Measurements from ENCODE around the gene DDT.
A peak's percentile ranks its signal among the peaks of the same experiment; 100 is the strongest.
"Not testable (repeated sequence)": the region's sequence is repeated elsewhere in the genome, so short reads cannot be mapped to it uniquely, and the experiment has no call there.

DDT gene

GRCh38 chr22:24006207-24006913 lies 32.1 kb upstream of the DDT start:
- Mint-ChIP-seq H3K4me3 (no peak overlapping the region), H3K4me1 (no peaks in the 10 kb centered on the region), H3K27me3 (ENCODE audit: low read depth) (peaks cover 10% of the 10 kb centered on the region), H3K9me3 (no peaks in the 10 kb centered on the region), H3K36me3 (ENCODE audit: low read depth) (no peaks in the 10 kb centered on the region), H3K27ac (no peak overlapping the region)
- TF ChIP-seq CTCF (IDR thresholded peaks at IDR 0.05; ENCODE audit: unreplicated experiment in 3 of 3): no peak

- H3K4me3 Mint-ChIP-seq: peak within 1 kb of the TSS in 1 of 3 experiments; percentile 2
- H3K4me1 Mint-ChIP-seq: no peaks in the 10 kb centered on the region
- H3K36me3 Mint-ChIP-seq (ENCODE audit: low read depth): no peaks in the 10 kb centered on the region
- no peaks in the 10 kb centered on the region for H3K9me3 Mint-ChIP-seq
- H3K27me3 Mint-ChIP-seq (ENCODE audit: low read depth): peaks cover 10% of the 10 kb centered on the region
- H3K27ac Mint-ChIP-seq: no peak within 1 kb of the TSS
- TF ChIP-seq CTCF (IDR thresholded peaks at IDR 0.05; ENCODE audit: unreplicated experiment in 3 of 3): no peak
These were observed 31.0 kb upstream of the DDT start, which contains the start of gene GSTT4 for GRCh38 chr22:24005201-24005600. Gene GSTT4 (minus strand): TSS chr22:24005453. CDS start chr22:24005356, 97 bp downstream.

- no peak overlapping the region for H3K4me3 Mint-ChIP-seq
- H3K9me3 Mint-ChIP-seq: no peaks in the 10 kb centered on the region
- H3K4me1 Mint-ChIP-seq: no peaks in the 10 kb centered on the region
- no peak for TF ChIP-seq CTCF (IDR thresholded peaks at IDR 0.05; ENCODE audit: unreplicated experiment in 3 of 3)
- H3K36me3 Mint-ChIP-seq (ENCODE audit: low read depth): no peaks in the 10 kb centered on the region
- peaks cover 10% of the 10 kb centered on the region for H3K27me3 Mint-ChIP-seq (ENCODE audit: low read depth)
- no peak overlapping the region for H3K27ac Mint-ChIP-seq
These were observed 29.6 kb upstream of the DDT start for GRCh38 chr22:24003887-24004286.

- Mint-ChIP-seq H3K27ac (no peak overlapping the region), H3K9me3 (no peaks in the 10 kb centered on the region)
- TF ChIP-seq CTCF (IDR thresholded peaks at IDR 0.05; ENCODE audit: unreplicated experiment in 3 of 3): no peak
These were observed 28.6 kb upstream of the DDT start for GRCh38 chr22:24002851-24003250.

GRCh38 chr22:24002272-24002671 lies 28.0 kb upstream of the DDT start:
- H3K4me1 Mint-ChIP-seq: no peaks in the 10 kb centered on the region
- no peak for TF ChIP-seq CTCF (IDR thresholded peaks at IDR 0.05; ENCODE audit: unreplicated experiment in 3 of 3)
- H3K27me3 Mint-ChIP-seq (ENCODE audit: low read depth): peaks cover 10% of the 10 kb centered on the region
- no peak overlapping the region for H3K27ac Mint-ChIP-seq
- H3K36me3 Mint-ChIP-seq (ENCODE audit: low read depth): no peaks in the 10 kb centered on the region
- no peaks in the 10 kb centered on the region for H3K9me3 Mint-ChIP-seq
- no peak overlapping the region for H3K4me3 Mint-ChIP-seq

More at GRCh38 chr22:24002851-24003250, 28.6 kb upstream of the DDT start:
- Mint-ChIP-seq H3K4me1 (no peaks in the 10 kb centered on the region), H3K36me3 (ENCODE audit: low read depth) (no peaks in the 10 kb centered on the region), H3K4me3 (no peak overlapping the region), H3K27me3 (ENCODE audit: low read depth) (peaks cover 10% of the 10 kb centered on the region)

GRCh38 chr22:24001314-24001713 lies 27.1 kb upstream of the DDT start:
- Mint-ChIP-seq H3K4me3 (no peak overlapping the region), H3K27ac (no peak overlapping the region), H3K36me3 (ENCODE audit: low read depth) (no peaks in the 10 kb centered on the region), H3K4me1 (no peaks in the 10 kb centered on the region), H3K9me3 (no peaks in the 10 kb centered on the region), H3K27me3 (ENCODE audit: low read depth) (peaks cover 10% of the 10 kb centered on the region)
- no peak for TF ChIP-seq CTCF (IDR thresholded peaks at IDR 0.05; ENCODE audit: unreplicated experiment in 3 of 3)

GRCh38 chr22:23999779-24000178 lies 25.5 kb upstream of the DDT start:
- H3K27ac Mint-ChIP-seq; H3K4me1 Mint-ChIP-seq; H3K4me3 Mint-ChIP-seq; H3K36me3 Mint-ChIP-seq (ENCODE audit: low read depth); H3K9me3 Mint-ChIP-seq: not testable (repeated sequence)
- peaks cover 10% of the 10 kb centered on the region for H3K27me3 Mint-ChIP-seq (ENCODE audit: low read depth)

Data from nephron (organoid).